Left forelimb (tissue), 1 donor: Measurements from ENCODE around the gene SHC3.
"Not testable (repeated sequence)": the region's sequence is repeated elsewhere in the genome, so short reads cannot be mapped to it uniquely, and the experiment has no call there.

Experiments
- DNase-seq: peaks from one replicate; pipeline ENCODE4 v3.0.0-alpha.2; 2018; ENCODE audit warnings: low spot score

SHC3 gene

GRCh38 chr9:89177944-89178829 lies at the start of gene SHC3:
Gene SHC3 (minus strand): TSS chr9:89178818. CDS start chr9:89178460, 358 bp downstream.
- DNase-seq: no peak

- no peak for DNase-seq
These were observed 47.4 kb upstream of the SHC3 start for GRCh38 chr9:89225991-89226471.

GRCh38 chr9:89225587-89225986 lies 47.0 kb upstream of the SHC3 start:
- DNase-seq: no peak

GRCh38 chr9:89225036-89225435 lies 46.4 kb upstream of the SHC3 start:
- DNase-seq: no peak

- no peak for DNase-seq
These were observed 46.0 kb upstream of the SHC3 start for GRCh38 chr9:89224633-89225032.

GRCh38 chr9:89223396-89223977 lies 44.9 kb upstream of the SHC3 start:
- no peak for DNase-seq

- no peak for DNase-seq
These were observed 41.0 kb upstream of the SHC3 start for GRCh38 chr9:89219637-89220036.

GRCh38 chr9:89218040-89218928 lies 39.7 kb upstream of the SHC3 start:
- no peak for DNase-seq

GRCh38 chr9:89215342-89215741 lies 36.7 kb upstream of the SHC3 start:
- DNase-seq: no peak

- no peak for DNase-seq
These were observed 34.8 kb upstream of the SHC3 start for GRCh38 chr9:89213396-89213880.

GRCh38 chr9:89212171-89212570 lies 33.6 kb upstream of the SHC3 start:
- DNase-seq: no peak

GRCh38 chr9:89209311-89209710 lies 30.7 kb upstream of the SHC3 start:
- DNase-seq: not testable (repeated sequence)

GRCh38 chr9:89207026-89207425 lies 28.4 kb upstream of the SHC3 start:
- DNase-seq: no peak

GRCh38 chr9:89204801-89205200 lies 26.2 kb upstream of the SHC3 start:
- no peak for DNase-seq

- no peak for DNase-seq
These were observed 16.6 kb upstream of the SHC3 start for GRCh38 chr9:89195131-89195797.

GRCh38 chr9:89194421-89195130 lies 16.0 kb upstream of the SHC3 start:
- no peak for DNase-seq

GRCh38 chr9:89191004-89191403 lies 12.4 kb upstream of the SHC3 start:
- no peak for DNase-seq

GRCh38 chr9:89189215-89189614 lies 10.6 kb upstream of the SHC3 start:
- no peak for DNase-seq

GRCh38 chr9:89187950-89188349 lies 9.3 kb upstream of the SHC3 start:
- no peak for DNase-seq

- DNase-seq: no peak
These were observed 8.9 kb upstream of the SHC3 start for GRCh38 chr9:89187541-89187940.

GRCh38 chr9:89186960-89187359 lies 8.3 kb upstream of the SHC3 start:
- no peak for DNase-seq
